VCaP (cell line): ENCODE measurements around the gene ADGRB3.

Source experiments
- H3K27ac ChIP-seq: fragments of 450-650 bp; 2 replicates; pipeline ENCODE4 v1.5.1; 2017
- CTCF ChIP-seq: fragments of 450-650 bp; conservative IDR thresholded peaks from 2 replicates; pipeline ENCODE4 v1.5.1; 2017; ENCODE audit warnings: mild to moderate bottlenecking, moderate library complexity

ADGRB3 gene

GRCh38 chr6:69337311-69337710 lies 702.2 kb downstream of the ADGRB3 start:
- no peak overlapping the region for H3K27ac ChIP-seq
- TF ChIP-seq CTCF, result no peak

- no peak for TF ChIP-seq CTCF
- H3K27ac ChIP-seq, result no peak overlapping the region
Observed at GRCh38 chr6:69338431-69339162, 703.5 kb downstream of the ADGRB3 start.

- TF ChIP-seq CTCF, result no peak
Observed at GRCh38 chr6:69339163-69339550, 704.1 kb downstream of the ADGRB3 start.

GRCh38 chr6:69340196-69340595 lies 705.1 kb downstream of the ADGRB3 start:
- no peak for TF ChIP-seq CTCF
- H3K27ac ChIP-seq, result no peak overlapping the region

More at GRCh38 chr6:69339163-69339550, 704.1 kb downstream of the ADGRB3 start:
- no peak overlapping the region for H3K27ac ChIP-seq

- H3K27ac ChIP-seq, result no peak overlapping the region
- TF ChIP-seq CTCF, result no peak
Observed at GRCh38 chr6:69343851-69344250, 708.8 kb downstream of the ADGRB3 start.

GRCh38 chr6:69349771-69350170 lies 714.7 kb downstream of the ADGRB3 start:
- H3K27ac ChIP-seq, result no peak overlapping the region
- no peak for TF ChIP-seq CTCF

GRCh38 chr6:69362209-69362608 lies 727.1 kb downstream of the ADGRB3 start:
- no peak for TF ChIP-seq CTCF
- H3K27ac ChIP-seq, result no peak overlapping the region
